OCI-LY7 (cell line): ENCODE measurements around the gene MED27. TPM values are rescaled to one million over a fixed set of nuclear protein-coding genes. Genes with fewer than 3 reads are reported as not detected.

Experiments
- BruUV-seq: library from RNA; stranded (reverse); fragments of 400-500 nt; replicated peaks from 2 replicates; lab custom pipeline; 2021; lab: Mats Ljungman, UMichigan
- CTCF ChIA-PET: fragments of 300-600 bp; sonication (Branson Sonifier 250); formaldehyde crosslinking; loops from one replicate; lab custom pipeline; 2022; ENCODE audit warnings: antibody characterized with exemption; ENCODE audit not compliant: unreplicated experiment; lab: Charles Lee
- POLR2A ChIA-PET: fragments of 300-600 bp; sonication (Branson Sonifier 250); formaldehyde crosslinking; loops from one replicate; lab custom pipeline; 2022; ENCODE audit warnings: antibody characterized with exemption; lab: Charles Lee
- DNase-seq: peaks from one replicate; pipeline ENCODE4 v3.0.0-alpha.2; 2015; ENCODE audit warnings: low spot score
- H2AFZ ChIP-seq: fragments of 200-600 bp; sonication (generic), shearing (Covaris generic); 2 replicates; pipeline ENCODE4 v1.6.1; 2014; ENCODE audit warnings: mild to moderate bottlenecking, antibody characterized with exemption, low read length, moderate library complexity
- H3K27ac ChIP-seq: fragments of 200-600 bp; sonication (generic); 2 replicates; pipeline ENCODE4 v1.5.1; 2014; ENCODE audit warnings: mixed run types, low read depth, mild to moderate bottlenecking, moderate library complexity, low read length, inconsistent platforms; ENCODE audit not compliant: poor library complexity, severe bottlenecking
- H3K36me3 ChIP-seq: fragments of 200-600 bp; sonication (generic); 2 replicates; pipeline ENCODE4 v1.6.1; 2014; ENCODE audit warnings: mild to moderate bottlenecking, antibody characterized with exemption, low read length, moderate library complexity, mixed read lengths; ENCODE audit not compliant: insufficient read depth
- H3K4me1 ChIP-seq: fragments of 200-600 bp; sonication (generic); 2 replicates; pipeline ENCODE4 v1.5.1; 2014; ENCODE audit warnings: mild to moderate bottlenecking, low read length; ENCODE audit not compliant: insufficient read depth, poor library complexity, severe bottlenecking
- H3K4me2 ChIP-seq: fragments of 200-600 bp; sonication (generic); 2 replicates; pipeline ENCODE4 v1.6.1; 2014; ENCODE audit warnings: mild to moderate bottlenecking, low read length
- H3K4me3 ChIP-seq: fragments of 200-600 bp; sonication (generic); 2 replicates; pipeline ENCODE4 v1.5.1; 2014; ENCODE audit warnings: mild to moderate bottlenecking, low read depth, low read length; ENCODE audit not compliant: poor library complexity, severe bottlenecking
- H3K79me2 ChIP-seq: fragments of 200-600 bp; sonication (generic); 2 replicates; pipeline ENCODE4 v1.6.1; 2016; ENCODE audit warnings: low read depth, mild to moderate bottlenecking, low read length, moderate library complexity, mixed read lengths; ENCODE audit not compliant: insufficient read depth
- H3K9me2 ChIP-seq: fragments of 200-600 bp; sonication (generic); 2 replicates; pipeline ENCODE4 v1.6.1; 2016; ENCODE audit warnings: mild to moderate bottlenecking, low read length, mixed read lengths; ENCODE audit not compliant: insufficient read depth
- H3K9me3 ChIP-seq: fragments of 200-600 bp; sonication (generic); 2 replicates; pipeline ENCODE4 v1.6.1; 2014; ENCODE audit warnings: mild to moderate bottlenecking, mixed run types, low read length, mixed read lengths
- H4K20me1 ChIP-seq: fragments of 200-600 bp; sonication (generic); 2 replicates; pipeline ENCODE4 v1.6.1; 2014; ENCODE audit warnings: mild to moderate bottlenecking, antibody characterized with exemption, low read length, moderate library complexity, mixed read lengths; ENCODE audit not compliant: insufficient read depth
- CTCF ChIP-seq: fragments of 200-600 bp; sonication (generic); conservative IDR thresholded peaks from 2 replicates; pipeline ENCODE4 v1.5.1; 2014; ENCODE audit warnings: mild to moderate bottlenecking, antibody characterized with exemption, low read length, moderate library complexity, mixed read lengths
- EZH2phosphoT487 ChIP-seq: fragments of 200-600 bp; sonication (generic); IDR thresholded peaks from 2 replicates; pipeline ENCODE4 v1.6.1; 2018; ENCODE audit warnings: low read depth, borderline replicate concordance, mild to moderate bottlenecking, mixed run types, antibody characterized with exemption, low read length, moderate library complexity, mixed read lengths
- intact Hi-C: fragments of 100-400 bp; cut with micrococcal nuclease; formaldehyde crosslinking; loops from one replicate; pipeline ENCODE4 v1.10.0; 2022; ENCODE audit not compliant: unreplicated experiment
- total RNA-seq, 2 experiments: library from RNA; depleted of rRNA in 1 of 2; stranded (reverse); fragments of >200 nt in 1 of 2; shearing (Covaris generic) in 1 of 2; gene quantifications; 2 replicates each; pipeline ENCODE4 v1.2.3, GENCODE V29; 2014 to 2022

The MED27 gene
- total RNA-seq, 2 experiments from 2014 or later, result 23.1 to 32.6 TPM

GRCh38 chr9:132042324-132042723, 37.3 kb downstream of the MED27 start:
- Histone ChIP-seq H3K4me3 (no peak overlapping the region), H3K4me1 (no peaks in the 10 kb centered on the region), H2AFZ (no peak overlapping the region), H3K9me2 (no peaks in the 10 kb centered on the region), H3K4me2 (no peak overlapping the region), H3K79me2 (no peaks in the 10 kb centered on the region), H3K36me3 (no peaks in the 10 kb centered on the region), H4K20me1 (peaks cover 3% of the 10 kb centered on the region; the same call in 1 of the 2 replicates), H3K27ac (no peak overlapping the region), H3K9me3 (no peaks in the 10 kb centered on the region)
- CTCF ChIA-PET, result no interaction called here
- no peak for DNase-seq
- intact Hi-C loops, result no loop called here
- POLR2A ChIA-PET, result no interaction called here
- BruUV-seq, result no TSS peak
- TF ChIP-seq EZH2phosphoT487, result no peak
- TF ChIP-seq CTCF, result no peak

GRCh38 chr9:132041798-132042197, 37.9 kb downstream of the MED27 start:
- no peaks in the 10 kb centered on the region for H3K9me3 ChIP-seq
- H3K4me1 ChIP-seq, result no peaks in the 10 kb centered on the region
- BruUV-seq, result no TSS peak
- no peaks in the 10 kb centered on the region for H3K79me2 ChIP-seq
- DNase-seq, result no peak
- no peak overlapping the region for H3K27ac ChIP-seq
- H3K4me2 ChIP-seq, result no peak overlapping the region
- H3K36me3 ChIP-seq, result no peaks in the 10 kb centered on the region
- ChIA-PET POLR2A (no interaction called here), CTCF (no interaction called here)
- H3K4me3 ChIP-seq, result no peak overlapping the region
- H4K20me1 ChIP-seq, result peaks cover 3% of the 10 kb centered on the region; the same call in 1 of the 2 replicates
- H3K9me2 ChIP-seq, result no peaks in the 10 kb centered on the region
- intact Hi-C loops, result no loop called here
- H2AFZ ChIP-seq, result no peak overlapping the region
- no peak for TF ChIP-seq CTCF
- no peak for TF ChIP-seq EZH2phosphoT487

- Histone ChIP-seq H2AFZ (no peak overlapping the region), H3K9me2 (no peaks in the 10 kb centered on the region), H3K79me2 (no peaks in the 10 kb centered on the region), H3K4me3 (no peak overlapping the region), H3K27ac (no peak overlapping the region), H3K4me2 (no peak overlapping the region), H3K4me1 (peaks cover under 1% of the 10 kb centered on the region), H4K20me1 (peaks cover 3% of the 10 kb centered on the region; the same call in 1 of the 2 replicates), H3K9me3 (no peaks in the 10 kb centered on the region), H3K36me3 (no peaks in the 10 kb centered on the region)
- no TSS peak for BruUV-seq
- TF ChIP-seq CTCF (no peak), EZH2phosphoT487 (no peak)
- ChIA-PET CTCF (no interaction called here), POLR2A (no interaction called here)
- DNase-seq, result no peak
- intact Hi-C loops, result no loop called here
Measured at GRCh38 chr9:132040808-132041207, 38.9 kb downstream of the MED27 start.
